Stimulated activated CD4-positive, alpha-beta T cell treated with anti-CD3 and anti-CD28 coated beads, Interleukin-15, amount 100 ng/mL, for 24 hours (primary cell): ENCODE data around the gene AUP1.
A peak's percentile ranks its signal among the peaks of the same experiment; 100 is the strongest.

Experiments
- DNase-seq: peaks from one replicate; pipeline ENCODE4 v3.0.0-alpha.2; 2020

AUP1 gene

GRCh38 chr2:74556831-74557370 lies 27.4 kb upstream of the AUP1 start:
- DNase-seq, result no peak

GRCh38 chr2:74556159-74556558 lies 26.7 kb upstream of the AUP1 start:
- DNase-seq, result no peak

- no peak for DNase-seq
Observed at GRCh38 chr2:74555610-74556103, 26.2 kb upstream of the AUP1 start.

- DNase-seq, result peak; percentile 65
Observed at GRCh38 chr2:74554820-74555531, 25.5 kb upstream of the AUP1 start.

GRCh38 chr2:74553892-74554819 lies 24.6 kb upstream of the AUP1 start, which contains the start of the genes DOK1 and LOXL3:
DOK1 (plus strand) TSS chr2:74554720; CDS start chr2:74554755, 35 bp downstream.
LOXL3 (minus strand) TSS chr2:74553942; CDS start chr2:74552634, 1,308 bp downstream.
- DNase-seq, result peak; percentile 92

- no peak for DNase-seq
Observed at GRCh38 chr2:74552914-74553811, 23.7 kb upstream of the AUP1 start.

- DNase-seq, result no peak
Observed at GRCh38 chr2:74551942-74552913, 22.7 kb upstream of the AUP1 start.

- no peak for DNase-seq
Observed at GRCh38 chr2:74551530-74551929, 22.0 kb upstream of the AUP1 start.

GRCh38 chr2:74550231-74550630 lies 20.7 kb upstream of the AUP1 start:
- no peak for DNase-seq

- DNase-seq, result peak; percentile 62
Observed at GRCh38 chr2:74548900-74549826, 19.7 kb upstream of the AUP1 start.

GRCh38 chr2:74548285-74548899 lies 18.9 kb upstream of the AUP1 start:
- no peak for DNase-seq

- no peak for DNase-seq
Observed at GRCh38 chr2:74546004-74546403, 16.5 kb upstream of the AUP1 start.

GRCh38 chr2:74544634-74545033 lies 15.1 kb upstream of the AUP1 start:
- DNase-seq, result no peak

- DNase-seq, result no peak
Observed at GRCh38 chr2:74542978-74543377, 13.5 kb upstream of the AUP1 start.

- no peak for DNase-seq
Observed at GRCh38 chr2:74540291-74540690, 10.8 kb upstream of the AUP1 start.

- no peak for DNase-seq
Observed at GRCh38 chr2:74538881-74539339, 9.4 kb upstream of the AUP1 start.

- no peak for DNase-seq
Observed at GRCh38 chr2:74537140-74537539, 7.6 kb upstream of the AUP1 start.

- no peak for DNase-seq
Observed at GRCh38 chr2:74536166-74536950, 6.9 kb upstream of the AUP1 start.
